ENCODE data around the gene FBXW8.

GRCh38 chr12:116937640-116938039 is 26.9 kb downstream of the FBXW8 start:
- no peak for TF ChIP-seq CTCF (IDR thresholded peaks at IDR 0.05)
- no peak for TF ChIP-seq POLR2A (IDR thresholded peaks at IDR 0.05)
